ENCODE data around the gene C5orf63.

DNA sequence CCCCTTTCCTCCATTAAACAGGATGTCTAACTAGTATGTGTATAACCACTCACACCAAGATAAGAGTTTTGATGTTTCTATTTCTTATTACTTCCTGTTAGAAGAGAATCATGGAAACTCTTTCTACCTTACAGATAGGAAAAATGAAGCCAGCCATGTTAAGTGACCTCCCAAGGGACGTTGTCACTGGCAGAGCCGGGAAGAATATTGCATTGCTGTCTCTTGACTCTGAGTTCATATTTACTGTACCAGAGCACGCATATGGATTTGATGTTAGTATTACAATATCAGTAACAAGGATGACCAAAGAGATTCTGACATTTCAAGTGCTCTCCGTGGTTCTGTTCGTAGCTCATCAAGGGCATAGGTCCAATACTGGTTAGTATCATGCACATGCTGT lies 12.5 kb upstream of the C5orf63 start:
- TF ChIP-seq, protein P1, sequence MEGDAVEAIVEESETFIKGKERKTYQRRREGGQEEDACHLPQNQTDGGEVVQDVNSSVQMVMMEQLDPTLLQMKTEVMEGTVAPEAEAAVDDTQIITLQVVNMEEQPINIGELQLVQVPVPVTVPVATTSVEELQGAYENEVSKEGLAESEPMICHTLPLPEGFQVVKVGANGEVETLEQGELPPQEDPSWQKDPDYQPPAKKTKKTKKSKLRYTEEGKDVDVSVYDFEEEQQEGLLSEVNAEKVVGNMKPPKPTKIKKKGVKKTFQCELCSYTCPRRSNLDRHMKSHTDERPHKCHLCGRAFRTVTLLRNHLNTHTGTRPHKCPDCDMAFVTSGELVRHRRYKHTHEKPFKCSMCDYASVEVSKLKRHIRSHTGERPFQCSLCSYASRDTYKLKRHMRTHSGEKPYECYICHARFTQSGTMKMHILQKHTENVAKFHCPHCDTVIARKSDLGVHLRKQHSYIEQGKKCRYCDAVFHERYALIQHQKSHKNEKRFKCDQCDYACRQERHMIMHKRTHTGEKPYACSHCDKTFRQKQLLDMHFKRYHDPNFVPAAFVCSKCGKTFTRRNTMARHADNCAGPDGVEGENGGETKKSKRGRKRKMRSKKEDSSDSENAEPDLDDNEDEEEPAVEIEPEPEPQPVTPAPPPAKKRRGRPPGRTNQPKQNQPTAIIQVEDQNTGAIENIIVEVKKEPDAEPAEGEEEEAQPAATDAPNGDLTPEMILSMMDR (IDR thresholded peaks at IDR 0.05), result no peak
- TF ChIP-seq POLR2A (IDR thresholded peaks at IDR 0.05; ENCODE audit: low read depth) (no peak), POLR2AphosphoS5 (IDR thresholded peaks at IDR 0.05) (no peak), EP300 (IDR thresholded peaks at IDR 0.05) (no peak)
